Measurements from ENCODE around the gene LAMA2. TPM values are rescaled to one million over a fixed set of nuclear protein-coding genes. Genes with fewer than 3 reads are reported as not detected.

LAMA2 gene
- total and polyA plus RNA-seq, 10 donors = 0.83 to 66.6 (median 18.8) TPM

DNA sequence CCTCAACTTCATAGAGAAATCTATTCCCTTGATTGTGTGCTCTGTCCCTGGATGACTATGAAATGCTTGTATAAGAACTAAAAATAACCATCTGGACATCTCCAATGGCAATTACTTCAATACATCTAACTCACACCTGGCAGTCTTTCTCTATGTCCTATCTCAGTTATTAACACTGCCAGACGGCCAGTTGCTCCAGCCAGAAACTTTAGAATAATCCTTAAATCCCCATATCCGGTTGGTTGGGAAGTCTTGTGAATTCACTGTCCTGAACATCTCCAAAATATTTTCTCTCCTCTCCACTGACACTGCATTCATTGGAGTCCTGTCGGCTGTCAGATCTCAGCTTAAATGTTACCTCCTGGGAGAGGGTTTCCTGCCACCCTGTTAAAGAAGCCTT, 12.2 kb upstream of the LAMA2 start:
- intact Hi-C loops (cut with DNase I; ENCODE audit: low total_unique reads) = no loop called here
- H3K4me1 ChIP-seq = no peaks in the 10 kb centered on the region
- DNase-seq = no peak
- TF ChIP-seq POLR2A (IDR thresholded peaks at IDR 0.05) = no peak
- TF ChIP-seq, protein P1, sequence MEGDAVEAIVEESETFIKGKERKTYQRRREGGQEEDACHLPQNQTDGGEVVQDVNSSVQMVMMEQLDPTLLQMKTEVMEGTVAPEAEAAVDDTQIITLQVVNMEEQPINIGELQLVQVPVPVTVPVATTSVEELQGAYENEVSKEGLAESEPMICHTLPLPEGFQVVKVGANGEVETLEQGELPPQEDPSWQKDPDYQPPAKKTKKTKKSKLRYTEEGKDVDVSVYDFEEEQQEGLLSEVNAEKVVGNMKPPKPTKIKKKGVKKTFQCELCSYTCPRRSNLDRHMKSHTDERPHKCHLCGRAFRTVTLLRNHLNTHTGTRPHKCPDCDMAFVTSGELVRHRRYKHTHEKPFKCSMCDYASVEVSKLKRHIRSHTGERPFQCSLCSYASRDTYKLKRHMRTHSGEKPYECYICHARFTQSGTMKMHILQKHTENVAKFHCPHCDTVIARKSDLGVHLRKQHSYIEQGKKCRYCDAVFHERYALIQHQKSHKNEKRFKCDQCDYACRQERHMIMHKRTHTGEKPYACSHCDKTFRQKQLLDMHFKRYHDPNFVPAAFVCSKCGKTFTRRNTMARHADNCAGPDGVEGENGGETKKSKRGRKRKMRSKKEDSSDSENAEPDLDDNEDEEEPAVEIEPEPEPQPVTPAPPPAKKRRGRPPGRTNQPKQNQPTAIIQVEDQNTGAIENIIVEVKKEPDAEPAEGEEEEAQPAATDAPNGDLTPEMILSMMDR (IDR thresholded peaks at IDR 0.05 in 8 of 11, conservative IDR thresholded peaks at IDR 0.05 in 3 of 11) = no peak
- TF ChIP-seq POLR2AphosphoS5 (IDR thresholded peaks at IDR 0.05) = no peak
- H3K9me3 ChIP-seq = no peaks in the 10 kb centered on the region
- H3K36me3 ChIP-seq = no peaks in the 10 kb centered on the region
- WGBS, 5 donors = 79 to 86% (median 80%) methylated on average over 3 of the region's 3 CpGs
- no peaks in the 10 kb centered on the region for H3K27me3 ChIP-seq (replicated peaks in 1 of 7)
- H3K27ac ChIP-seq = no peak overlapping the region
- H3K4me3 ChIP-seq = no peak overlapping the region

DNA sequence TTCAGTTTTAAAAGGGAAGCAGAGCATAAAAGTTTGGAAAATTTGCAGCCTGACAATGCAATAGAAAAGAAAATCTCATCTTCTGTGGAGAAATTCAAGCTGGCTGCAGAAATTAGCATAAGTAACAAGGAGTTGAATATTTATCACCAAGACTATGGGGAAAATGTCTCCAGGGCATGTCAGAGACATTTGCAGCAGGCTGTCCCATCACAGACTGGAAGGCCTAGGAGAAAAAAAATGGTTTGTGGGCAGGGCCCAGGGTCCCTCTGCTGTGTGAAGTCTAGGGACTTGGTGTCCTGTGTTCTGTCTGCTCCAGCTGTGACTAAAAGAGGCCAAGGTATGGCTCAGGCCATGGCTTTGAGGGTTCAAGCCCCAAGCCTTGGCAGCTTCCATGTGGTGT, 8.1 kb upstream of the LAMA2 start:
- intact Hi-C loops (cut with DNase I; ENCODE audit: low total_unique reads) = no loop called here
- no peaks in the 10 kb centered on the region for H3K36me3 ChIP-seq
- no peak for DNase-seq
- TF ChIP-seq, protein P1 (IDR thresholded peaks at IDR 0.05 in 8 of 11, conservative IDR thresholded peaks at IDR 0.05 in 3 of 11) = no peak
- no peak for TF ChIP-seq POLR2AphosphoS5 (IDR thresholded peaks at IDR 0.05)
- H3K27ac ChIP-seq = no peak overlapping the region
- no peak overlapping the region for H3K4me3 ChIP-seq
- no peaks in the 10 kb centered on the region for H3K27me3 ChIP-seq (replicated peaks in 1 of 7)
- H3K9me3 ChIP-seq = no peaks in the 10 kb centered on the region
- H3K4me1 ChIP-seq = no peaks in the 10 kb centered on the region

DNA sequence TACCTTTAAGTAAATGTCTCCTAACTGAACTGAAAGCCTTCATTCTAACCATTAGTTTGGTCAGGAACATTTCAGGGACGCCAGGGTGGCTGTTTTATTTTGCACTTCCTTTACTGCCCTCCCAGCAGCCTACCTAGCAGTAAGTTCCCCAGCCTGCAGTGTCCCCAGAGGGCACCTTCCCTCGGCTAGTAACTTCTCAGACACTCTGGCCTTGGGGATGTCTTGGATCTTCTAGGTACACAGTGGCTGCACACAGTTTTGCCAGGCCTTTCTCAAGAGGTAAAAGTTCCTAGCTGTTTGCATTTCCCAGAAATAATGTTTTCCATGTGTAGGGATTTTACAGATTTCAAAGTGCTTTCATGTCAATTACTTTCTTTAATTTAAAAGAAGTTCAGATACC, 378 bp upstream of the LAMA2 start:
- peaks cover 0 to 3% (median 0%) of the 10 kb centered on the region in 6 donors for H3K4me1 ChIP-seq
- H3K9me3 ChIP-seq = no peaks in the 10 kb centered on the region
- H3K27me3 ChIP-seq (replicated peaks in 1 of 7) = peaks cover 0 to 12% (median 0%) of the 10 kb centered on the region in 7 donors
- DNase-seq = no peak
- 26 to 50% (median 31%) methylated on average over 2 of the region's 2 CpGs for WGBS, 5 donors
- TF ChIP-seq POLR2AphosphoS5 (IDR thresholded peaks at IDR 0.05) = no peak
- no peak for TF ChIP-seq POLR2A (IDR thresholded peaks at IDR 0.05)
- TF ChIP-seq, protein P1 (IDR thresholded peaks at IDR 0.05 in 8 of 11, conservative IDR thresholded peaks at IDR 0.05 in 3 of 11) = no peak
- peak overlapping the region in 3 of 8 donors; percentile 58 to 62 (median 58) for H3K27ac ChIP-seq
- no peaks in the 10 kb centered on the region for H3K36me3 ChIP-seq
- intact Hi-C loops (cut with DNase I; ENCODE audit: low total_unique reads) = no loop called here
- H3K4me3 ChIP-seq = peak overlapping the region in 4 of 8 donors; percentile 27 to 62 (median 38)

DNA sequence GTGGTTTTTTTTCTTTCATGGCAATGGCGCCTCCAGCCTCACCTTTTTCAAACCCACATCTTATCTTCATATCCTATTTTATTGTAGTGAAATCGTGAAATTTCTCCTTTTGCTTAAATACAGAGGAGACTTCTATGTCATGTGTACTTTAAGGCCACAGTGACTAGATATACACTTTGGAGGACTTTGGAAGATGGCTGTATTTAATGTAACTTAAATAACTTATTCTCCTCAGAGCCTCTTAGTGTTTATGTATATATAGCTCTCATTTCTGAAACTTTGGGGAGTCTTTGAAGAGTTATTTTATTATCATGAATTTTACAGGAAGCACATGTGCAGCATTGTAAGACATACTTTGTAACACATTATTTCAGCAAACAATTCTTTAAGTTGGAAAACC, 968 bp downstream of the LAMA2 start:
- H3K27me3 ChIP-seq (replicated peaks in 1 of 7) = peaks cover 0 to 12% (median 0%) of the 10 kb centered on the region in 7 donors
- TF ChIP-seq, protein P1 (IDR thresholded peaks at IDR 0.05 in 8 of 11, conservative IDR thresholded peaks at IDR 0.05 in 3 of 11) = no peak
- TF ChIP-seq POLR2AphosphoS5 (IDR thresholded peaks at IDR 0.05) (no peak), POLR2A (IDR thresholded peaks at IDR 0.05) (no peak)
- DNase-seq = no peak
- H3K9me3 ChIP-seq = no peaks in the 10 kb centered on the region
- intact Hi-C loops (cut with DNase I; ENCODE audit: low total_unique reads) = no loop called here
- peaks cover 0 to 3% (median 0%) of the 10 kb centered on the region in 6 donors for H3K4me1 ChIP-seq
- H3K4me3 ChIP-seq = peak overlapping the region in 4 of 8 donors; percentile 28 to 62 (median 38)
- H3K36me3 ChIP-seq = no peaks in the 10 kb centered on the region
- no peak overlapping the region for H3K27ac ChIP-seq
- WGBS, 5 donors = 65 to 78% (median 68%) methylated on average over 2 of the region's 2 CpGs

Measured in spleen (tissue), 11 donors.